CD4-positive, alpha-beta T cell treated with Interleukin-15 for 4 hours (primary cell): ENCODE data around the gene NEMP1.
"Not testable (repeated sequence)": the region's sequence is repeated elsewhere in the genome, so short reads cannot be mapped to it uniquely, and the experiment has no call there.

Source experiments
- DNase-seq: peaks from one replicate; pipeline ENCODE4 v3.0.0-alpha.2; 2020; ENCODE audit warnings: low spot score

Gene NEMP1

DNA sequence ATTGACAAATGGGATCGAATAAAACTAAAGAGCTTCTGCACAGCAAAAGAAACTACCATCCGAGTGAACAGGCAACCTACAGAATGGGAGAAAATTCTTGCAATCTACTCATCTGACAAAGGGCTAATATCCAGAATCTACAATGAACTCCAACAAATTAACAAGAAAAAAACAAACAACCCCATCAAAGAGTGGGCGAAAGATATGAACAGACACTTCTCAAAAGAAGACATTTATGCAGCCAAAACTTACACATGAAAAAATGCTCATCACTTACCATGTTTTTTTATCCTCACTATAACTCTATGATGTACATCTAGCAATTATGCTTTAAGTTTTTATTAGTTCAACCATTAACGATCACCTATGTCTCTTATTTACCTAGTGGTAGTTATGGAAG is 24.7 kb downstream of the NEMP1 start:
- DNase-seq = not testable (repeated sequence)

- DNase-seq = not testable (repeated sequence)
Observed at GRCh38 chr12:57053146-57053545, 25.4 kb downstream of the NEMP1 start.

- no peak for DNase-seq
Observed at GRCh38 chr12:57051011-57051410, 27.6 kb downstream of the NEMP1 start.

- DNase-seq = no peak
Observed at GRCh38 chr12:57049890-57050289, 28.7 kb downstream of the NEMP1 start, which contains the start of gene MYO1A. TSS of gene MYO1A (minus strand) at chr12:57050129. CDS start at chr12:57048323, 1,806 bp downstream.

- DNase-seq = no peak
Observed at GRCh38 chr12:57049119-57049446, 29.5 kb downstream of the NEMP1 start.

DNA sequence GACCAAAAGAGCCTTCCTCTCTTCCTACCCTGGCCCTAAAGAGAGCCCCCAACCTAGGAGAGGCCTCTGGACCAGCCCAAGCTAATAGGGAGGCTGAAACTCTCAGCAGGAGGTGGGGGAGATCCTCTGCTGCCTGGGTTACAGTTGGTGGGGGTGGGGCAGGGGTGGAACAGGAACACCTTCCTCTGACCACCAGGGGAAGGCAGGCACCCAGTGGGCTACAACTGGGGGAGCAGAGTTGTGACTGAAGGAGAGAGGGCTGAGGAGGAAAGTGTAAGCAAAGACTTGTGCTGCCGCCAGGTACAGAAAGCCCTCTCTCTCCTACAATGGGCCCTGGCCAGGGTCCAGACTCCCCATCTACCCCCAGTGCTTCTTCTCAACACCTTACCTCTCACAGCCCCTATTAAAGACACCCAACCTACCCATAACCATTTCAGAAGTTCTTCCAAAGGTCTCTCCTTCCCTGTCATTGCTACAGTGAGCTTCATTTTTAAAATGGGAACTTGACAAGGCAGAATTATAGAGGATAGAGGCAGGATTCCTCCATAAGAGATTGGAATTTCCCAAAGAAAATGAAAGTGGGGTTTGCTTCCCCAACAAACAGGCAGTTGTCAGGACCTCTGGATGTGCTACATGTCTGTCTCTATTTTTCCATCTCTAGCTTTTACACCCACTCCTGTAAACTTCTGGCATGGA is 30.0 kb downstream of the NEMP1 start:
- no peak for DNase-seq

DNA sequence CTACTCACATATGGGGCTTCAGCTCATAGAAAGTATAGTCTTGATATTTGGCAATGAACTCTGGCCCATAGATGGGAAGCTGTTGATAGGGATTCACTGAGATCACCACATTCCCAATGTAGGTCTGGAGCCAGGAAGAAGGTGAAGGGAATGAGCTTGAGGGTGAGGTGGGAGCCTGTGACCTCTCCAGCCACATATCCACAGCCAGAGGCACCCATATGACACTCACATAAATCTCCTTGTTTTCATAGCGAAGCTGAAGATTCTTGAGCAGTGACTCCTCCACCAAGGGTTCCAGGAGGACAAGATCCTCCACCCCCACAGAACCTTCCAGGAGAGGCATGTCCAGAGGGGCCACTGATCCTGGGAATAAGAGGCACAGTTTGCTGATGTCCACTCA is 30.6 kb downstream of the NEMP1 start:
- DNase-seq = no peak

- peak; percentile 28 for DNase-seq
Observed at GRCh38 chr12:57046947-57047890, 31.4 kb downstream of the NEMP1 start.

- DNase-seq = no peak
Observed at GRCh38 chr12:57046086-57046791, 32.4 kb downstream of the NEMP1 start.

GRCh38 chr12:57044889-57045288 is 33.7 kb downstream of the NEMP1 start:
- no peak for DNase-seq

DNA sequence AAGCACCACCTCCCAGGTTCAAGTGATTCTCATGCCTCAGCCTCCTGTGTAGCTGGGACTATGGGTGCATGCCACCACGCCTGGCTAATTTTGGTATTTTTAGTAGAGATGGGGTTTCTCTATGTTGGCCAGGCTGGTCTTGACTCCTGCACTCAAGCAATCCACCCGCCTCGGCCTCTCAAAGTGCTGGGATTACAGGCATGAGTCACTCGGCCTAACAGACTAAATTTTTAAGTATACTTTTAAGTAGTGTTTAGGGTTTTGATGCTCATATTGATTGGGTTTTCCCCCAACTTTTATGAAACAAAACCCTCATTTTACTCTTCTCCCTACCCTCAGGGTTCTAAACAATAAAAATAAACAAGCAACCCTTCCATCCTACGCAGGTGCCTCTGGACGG is 34.1 kb downstream of the NEMP1 start:
- DNase-seq = no peak

GRCh38 chr12:57042695-57043094 is 35.9 kb downstream of the NEMP1 start:
- DNase-seq = no peak

- DNase-seq = no peak
Observed at GRCh38 chr12:57040750-57041149, 37.8 kb downstream of the NEMP1 start.

DNA sequence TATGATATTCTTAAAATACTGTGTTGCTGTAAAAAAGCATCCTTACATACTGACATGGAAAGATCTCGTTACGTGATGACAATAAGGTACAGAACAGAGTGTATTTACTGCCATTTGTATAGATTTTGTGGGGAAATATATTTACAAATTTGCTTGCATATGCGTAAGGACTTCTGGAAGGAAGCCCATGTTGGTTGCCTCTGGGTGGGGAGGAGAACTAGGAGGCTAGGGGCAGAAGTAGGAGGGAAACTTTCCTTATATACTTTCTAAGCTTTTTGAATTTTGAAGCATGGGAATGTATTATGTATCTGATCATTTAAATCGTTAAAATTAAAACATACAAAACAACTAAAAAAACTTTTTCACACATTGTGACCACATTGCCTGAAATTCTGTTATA is 38.4 kb downstream of the NEMP1 start:
- no peak for DNase-seq

DNA sequence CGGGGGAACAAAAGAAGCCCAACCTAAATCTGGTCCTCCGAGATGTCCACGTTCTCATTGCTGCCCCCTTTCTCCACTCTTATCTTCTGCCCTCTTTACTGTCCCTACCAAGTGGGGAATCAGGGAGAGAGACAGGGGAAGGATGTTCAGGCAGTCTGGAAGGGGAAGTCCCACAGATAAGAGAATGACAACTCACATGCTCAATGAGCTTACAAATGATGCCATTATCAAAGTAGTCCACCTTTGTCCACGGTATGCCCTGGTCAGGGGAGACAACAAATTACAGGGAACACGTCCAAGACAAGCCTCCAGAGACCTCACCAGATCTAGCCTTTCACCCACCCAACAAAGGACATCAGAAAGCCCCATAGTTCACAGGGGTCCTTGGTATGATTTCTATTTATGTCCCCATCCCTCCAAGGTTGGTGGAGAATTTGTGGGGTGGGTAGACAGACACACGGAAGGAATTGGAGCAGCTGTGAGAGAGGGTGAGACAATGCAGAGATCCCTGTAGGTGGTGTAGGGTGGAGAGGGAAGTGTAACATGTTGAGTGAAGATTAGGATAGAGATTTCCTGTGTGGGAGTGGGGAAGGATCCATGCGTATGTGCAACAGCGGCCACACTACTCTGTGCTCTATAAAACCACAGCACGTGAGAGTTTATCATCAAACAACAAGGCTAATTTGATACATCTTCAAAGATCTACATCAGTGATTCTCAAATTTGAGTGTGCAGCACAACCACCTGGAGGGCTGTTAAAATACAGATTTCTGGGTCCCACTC is 39.4 kb downstream of the NEMP1 start:
- no peak for DNase-seq

- DNase-seq = no peak
Observed at GRCh38 chr12:57037264-57037663, 41.3 kb downstream of the NEMP1 start.

DNA sequence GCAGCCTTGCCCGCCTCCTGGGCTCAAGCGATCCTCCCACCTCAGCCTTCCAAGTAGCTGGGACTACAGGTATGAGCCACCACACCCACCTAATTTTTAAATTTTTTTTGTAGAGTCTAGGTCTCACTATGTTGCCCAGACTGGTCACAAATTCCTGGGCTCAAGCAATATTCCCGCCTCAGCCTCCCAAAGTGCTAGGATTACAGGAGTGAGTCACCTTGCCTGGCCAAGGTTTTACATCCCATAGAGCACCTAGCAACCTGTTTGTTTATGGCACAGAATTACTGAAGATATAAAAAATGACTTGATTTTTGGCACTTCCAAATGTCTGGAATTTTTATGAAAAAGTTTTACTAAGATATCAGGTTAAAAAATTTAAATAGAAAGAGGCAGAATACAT is 45.2 kb downstream of the NEMP1 start:
- DNase-seq = no peak

GRCh38 chr12:57031789-57032188 is 46.8 kb downstream of the NEMP1 start:
- DNase-seq = no peak

- DNase-seq = no peak
Observed at GRCh38 chr12:57031138-57031725, 47.4 kb downstream of the NEMP1 start.

- DNase-seq = no peak
Observed at GRCh38 chr12:57029457-57029856, 49.1 kb downstream of the NEMP1 start.

DNA sequence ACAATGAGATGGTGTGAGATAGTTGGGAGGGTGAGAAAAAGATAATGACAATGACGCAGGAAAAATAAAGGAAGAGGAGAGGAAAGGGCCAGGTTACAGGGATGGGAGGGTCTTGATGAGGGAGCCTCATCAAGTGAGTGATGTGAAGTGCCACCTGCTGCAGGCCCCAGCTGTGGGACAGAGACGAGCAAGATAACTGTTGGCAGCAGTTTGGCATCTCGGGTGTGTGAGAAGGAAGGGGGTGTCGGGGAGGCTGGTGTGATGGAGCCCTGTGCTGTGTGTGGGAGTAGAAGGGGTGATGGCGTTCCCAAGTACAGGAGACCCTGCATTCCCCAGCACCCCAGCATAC is 50.8 kb downstream of the NEMP1 start:
- DNase-seq = no peak
